Ramos (cell line): Measurements from ENCODE around the gene TSPAN8.
"Not testable (repeated sequence)": the region's sequence is repeated elsewhere in the genome, so short reads cannot be mapped to it uniquely, and the experiment has no call there.

ENCODE experiments used
- in situ Hi-C: fragments of 300-500 bp; cut with MboI; formaldehyde crosslinking; loops from one replicate; pipeline ENCODE4 v1.14.3; 2022; ENCODE audit warnings: low sequenced_read_pairs; ENCODE audit not compliant: unreplicated experiment

Gene TSPAN8

DNA sequence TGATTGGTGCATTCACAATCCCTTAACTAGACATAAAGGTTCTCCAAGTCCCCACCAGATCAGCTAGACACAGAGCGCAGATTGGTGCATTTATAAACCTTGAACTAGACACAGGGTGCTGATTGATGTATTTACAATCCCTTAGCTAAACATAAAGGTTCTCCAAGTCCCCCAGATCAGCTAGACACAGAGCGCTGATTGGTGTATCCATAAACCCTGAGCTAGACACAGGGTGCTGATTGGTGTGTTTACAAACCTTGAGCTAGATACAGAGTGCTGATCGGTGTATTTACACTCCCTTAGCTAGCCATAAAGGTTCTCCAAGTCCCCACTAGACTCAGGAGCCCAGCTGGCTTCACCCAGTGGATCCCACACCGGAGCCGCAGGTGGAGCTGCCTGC lies 8.0 kb upstream of the TSPAN8 start:
- in situ Hi-C loops: not testable (repeated sequence)

- in situ Hi-C loops: no loop called here
Measured at GRCh38 chr12:71164568-71165197, 6.9 kb upstream of the TSPAN8 start.

GRCh38 chr12:71164166-71164565 lies 6.4 kb upstream of the TSPAN8 start:
- in situ Hi-C loops: no loop called here

GRCh38 chr12:71162832-71163763 lies 5.3 kb upstream of the TSPAN8 start:
- in situ Hi-C loops: no loop called here

DNA sequence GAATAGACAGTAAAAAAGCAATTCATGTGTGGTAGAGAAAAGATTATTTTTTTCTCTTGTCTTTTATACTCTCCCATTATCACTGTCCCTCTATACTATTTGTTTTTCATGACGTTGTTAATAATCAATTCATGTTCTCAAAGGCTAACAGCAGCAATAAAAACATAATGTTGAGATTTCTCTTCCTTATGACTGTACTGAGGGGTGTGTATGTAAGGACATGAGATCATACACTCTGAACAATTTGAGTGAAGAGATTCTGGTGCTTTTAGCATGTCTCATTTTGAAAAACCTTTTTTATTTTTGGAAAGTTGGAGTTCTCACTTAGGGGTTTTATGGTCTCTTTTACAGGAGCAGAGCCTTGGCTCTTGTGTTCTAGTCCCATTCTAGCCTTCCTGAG lies 3.8 kb upstream of the TSPAN8 start:
- in situ Hi-C loops: no loop called here

- in situ Hi-C loops: no loop called here
Measured at GRCh38 chr12:71160585-71160984, 2.8 kb upstream of the TSPAN8 start.

- in situ Hi-C loops: no loop called here
Measured at GRCh38 chr12:71159878-71160277, 2.1 kb upstream of the TSPAN8 start.

DNA sequence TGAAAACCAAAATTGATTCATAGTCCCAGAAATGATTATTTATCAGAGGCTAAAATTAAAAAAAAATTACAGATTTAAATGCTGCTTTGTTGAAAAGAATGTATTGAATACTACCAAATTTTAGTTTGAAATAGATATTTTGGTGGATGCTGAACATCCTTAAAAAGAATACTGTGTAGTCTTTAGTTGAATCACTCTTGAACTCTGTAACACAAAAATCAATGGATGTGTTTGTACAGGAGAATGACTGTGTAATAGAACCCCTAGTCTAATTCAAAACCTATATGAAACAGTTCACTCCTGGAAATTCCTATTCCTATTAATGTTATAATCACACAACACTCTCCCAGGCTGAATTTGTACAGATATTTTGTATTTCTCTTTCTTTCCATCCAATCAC lies 1.5 kb upstream of the TSPAN8 start:
- in situ Hi-C loops: no loop called here

DNA sequence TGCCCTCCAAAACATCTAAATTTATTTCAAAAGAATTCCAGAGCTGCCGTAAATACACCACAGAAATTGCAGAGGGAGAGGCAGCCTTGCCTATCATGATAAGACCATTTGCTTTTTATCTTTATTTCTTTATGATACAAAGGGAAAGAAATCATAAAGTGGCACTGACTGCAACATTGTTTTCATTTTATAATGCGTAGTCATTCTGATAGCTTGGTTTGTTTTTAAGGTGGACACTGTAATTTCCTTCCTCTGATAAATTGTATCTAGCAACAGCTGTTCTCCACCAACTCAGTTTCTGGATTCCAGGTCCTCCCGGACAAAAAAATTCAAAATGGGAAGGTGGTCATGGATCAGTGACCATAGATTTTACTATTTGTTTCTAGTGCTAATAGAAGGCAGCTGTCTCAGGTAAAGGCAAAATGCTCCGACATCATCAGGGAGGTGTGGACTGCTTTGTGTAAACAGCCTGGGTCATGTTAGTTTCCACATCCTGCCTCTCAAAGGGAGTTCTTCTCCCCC lies 623 bp upstream of the TSPAN8 start:
- in situ Hi-C loops: no loop called here

GRCh38 chr12:71155225-71155624 lies 2.6 kb downstream of the TSPAN8 start:
- in situ Hi-C loops: no loop called here

GRCh38 chr12:71152851-71153250 lies 4.9 kb downstream of the TSPAN8 start:
- in situ Hi-C loops: no loop called here

DNA sequence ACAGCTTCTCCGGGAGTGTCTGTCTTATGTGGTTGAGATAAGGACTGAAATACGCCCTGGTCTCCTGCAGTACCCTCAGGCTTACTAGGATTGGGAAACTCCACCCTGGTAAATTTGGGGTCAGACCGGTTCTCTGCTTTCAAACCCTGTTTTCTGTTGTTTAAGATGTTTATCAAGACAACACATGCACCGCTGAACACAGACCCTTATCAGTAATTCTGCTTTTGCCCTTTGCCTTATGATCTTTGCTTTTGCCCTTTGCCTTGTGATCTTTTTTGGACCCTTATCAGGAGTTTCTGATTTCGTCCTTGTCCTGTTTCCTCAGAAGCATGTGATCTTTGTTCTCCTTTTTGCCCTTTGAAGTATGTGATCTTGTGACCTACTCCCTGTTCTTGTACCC lies 7.8 kb downstream of the TSPAN8 start:
- in situ Hi-C loops: not testable (repeated sequence)

DNA sequence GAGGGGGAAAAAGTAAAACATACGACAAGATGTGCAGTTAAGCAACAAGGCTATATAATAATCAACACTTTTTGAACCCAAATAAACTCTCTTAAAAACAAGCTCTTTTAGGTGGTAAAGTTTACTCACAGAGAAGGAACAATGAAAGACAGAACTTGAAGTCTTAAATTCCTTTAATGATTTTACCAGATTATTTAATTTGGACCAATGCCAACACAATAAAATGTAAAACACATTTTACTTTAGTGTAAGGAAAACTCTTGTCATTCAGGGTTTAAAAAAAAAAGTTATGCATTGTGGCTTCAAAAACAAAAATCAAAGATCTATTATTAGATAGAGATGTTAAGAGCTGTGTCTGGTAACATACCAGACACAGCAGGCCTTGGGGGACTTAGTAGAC lies 13.1 kb downstream of the TSPAN8 start:
- in situ Hi-C loops: no loop called here

GRCh38 chr12:71142956-71143355 lies 14.8 kb downstream of the TSPAN8 start:
- in situ Hi-C loops: no loop called here

GRCh38 chr12:71142016-71142415 lies 15.8 kb downstream of the TSPAN8 start:
- in situ Hi-C loops: no loop called here

- in situ Hi-C loops: no loop called here
Measured at GRCh38 chr12:71141378-71141926, 16.3 kb downstream of the TSPAN8 start.

DNA sequence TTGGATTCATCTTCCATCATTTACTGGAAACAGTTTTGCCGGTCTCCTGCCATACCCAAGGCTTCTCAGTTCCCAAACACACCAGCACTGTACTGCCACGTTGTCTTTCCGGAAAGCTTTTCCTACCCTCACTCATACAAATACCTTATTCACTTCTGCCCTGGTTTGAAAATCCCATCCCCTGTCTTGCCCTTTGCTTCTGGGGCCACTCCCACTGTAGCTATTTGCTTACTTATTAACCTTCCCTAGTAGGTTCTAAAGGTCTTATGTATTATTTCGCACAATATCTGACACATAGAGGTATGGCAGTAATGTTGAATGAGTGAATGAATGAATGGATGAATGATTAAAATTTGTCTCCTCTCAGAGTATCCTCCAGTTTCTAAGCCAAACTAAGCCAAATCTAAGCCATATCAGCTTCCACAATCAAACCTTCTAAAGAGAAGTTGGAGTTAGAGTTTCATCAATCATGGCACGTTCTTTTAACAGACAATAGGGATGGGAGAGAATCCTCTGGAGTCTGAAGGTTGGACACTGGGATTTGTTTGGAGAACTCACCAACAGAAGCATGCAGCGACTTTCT lies 18.6 kb downstream of the TSPAN8 start:
- in situ Hi-C loops: no loop called here

GRCh38 chr12:71138011-71138410 lies 19.8 kb downstream of the TSPAN8 start:
- in situ Hi-C loops: no loop called here

GRCh38 chr12:71135812-71136176 lies 22.0 kb downstream of the TSPAN8 start:
- in situ Hi-C loops: no loop called here

DNA sequence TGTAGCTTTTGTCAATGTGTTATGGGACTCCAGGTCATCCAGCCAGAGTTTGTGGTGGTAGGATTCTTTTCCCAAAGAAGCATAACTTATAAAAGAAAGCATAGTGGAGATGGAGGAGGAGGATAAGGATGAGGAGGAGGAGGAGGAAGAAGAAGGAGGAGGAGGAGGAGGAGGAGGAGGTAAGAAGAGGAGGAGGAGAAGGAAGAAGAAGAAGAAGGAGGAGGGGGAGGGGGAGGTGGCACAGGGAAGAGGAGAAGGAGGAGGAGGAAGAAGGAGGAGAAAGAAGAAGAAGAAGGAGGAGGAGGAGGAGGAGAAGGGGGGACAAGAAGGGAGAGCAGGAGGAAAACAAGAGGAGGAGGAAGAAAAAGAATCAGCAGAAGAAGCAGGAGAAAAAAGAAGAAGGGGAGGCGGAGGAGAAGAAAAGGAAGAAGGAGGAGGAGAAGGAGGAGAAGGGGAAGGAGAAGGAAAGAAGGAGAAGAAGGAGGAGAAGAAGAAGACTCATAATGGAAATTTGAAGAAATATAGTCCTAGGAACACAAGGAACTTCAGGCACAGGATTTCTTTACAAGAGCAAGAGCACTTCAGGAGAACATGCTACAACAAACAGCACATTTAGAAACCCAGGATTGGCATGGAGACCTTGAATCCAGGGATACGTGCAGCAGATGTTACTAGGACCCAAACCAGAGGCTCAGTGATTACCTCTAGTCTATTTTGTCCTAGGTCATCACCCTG lies 22.6 kb downstream of the TSPAN8 start:
- in situ Hi-C loops: no loop called here
